Activated T-helper 17 cell treated with anti-CD3 and anti-CD28 coated beads, Interleukin-2, amount 50 U/mL, for 72 hours (primary cell): Measurements from ENCODE around the gene NUP214. TPM values are rescaled to one million over a fixed set of nuclear protein-coding genes. Genes with fewer than 3 reads are reported as not detected.
"Not testable (repeated sequence)": the region's sequence is repeated elsewhere in the genome, so short reads cannot be mapped to it uniquely, and the experiment has no call there.

Experiments
- ATAC-seq: fragments of 150-1000 bp; cut with Tn5 transposase; replicated peaks from 2 replicates; pipeline ENCODE4 v1.10.0; 2021; ENCODE audit warnings: mild to moderate bottlenecking, moderate library complexity
- H3K27ac Mint-ChIP-seq: one replicate; pipeline ENCODE4 v1.8.0; 2022; ENCODE audit warnings: mixed read lengths
- H3K27me3 Mint-ChIP-seq: one replicate; pipeline ENCODE4 v1.8.0; 2022; ENCODE audit warnings: mixed read lengths
- H3K36me3 Mint-ChIP-seq: one replicate; pipeline ENCODE4 v1.8.0; 2022; ENCODE audit warnings: low read depth, mild to moderate bottlenecking, mixed read lengths
- H3K4me1 Mint-ChIP-seq: one replicate; pipeline ENCODE4 v1.8.0; 2022; ENCODE audit warnings: mixed read lengths
- H3K4me3 Mint-ChIP-seq: one replicate; pipeline ENCODE4 v1.8.0; 2022; ENCODE audit warnings: mild to moderate bottlenecking, mixed read lengths
- H3K9me3 Mint-ChIP-seq: one replicate; pipeline ENCODE4 v1.8.0; 2022; ENCODE audit warnings: mixed read lengths
- total RNA-seq, 2 donors: library from RNA; stranded (reverse); gene quantifications; one replicate each; pipeline ENCODE4 v1.2.3, GENCODE V29; 2022

Gene NUP214
- total RNA-seq, 2 donors from 2014 or later: 63.8 to 71.8 TPM

GRCh38 chr9:131178382-131178781 lies 53.0 kb downstream of the NUP214 start:
- H3K27ac Mint-ChIP-seq: no peak overlapping the region
- no peaks in the 10 kb centered on the region for H3K9me3 Mint-ChIP-seq
- H3K4me3 Mint-ChIP-seq: no peak overlapping the region
- H3K27me3 Mint-ChIP-seq: no peaks in the 10 kb centered on the region
- H3K4me1 Mint-ChIP-seq: peaks cover 4% of the 10 kb centered on the region
- ATAC-seq: peak; percentile 95
- peaks cover 100% of the 10 kb centered on the region for H3K36me3 Mint-ChIP-seq

- H3K36me3 Mint-ChIP-seq: peaks cover 96% of the 10 kb centered on the region
- no peak for ATAC-seq
Measured at GRCh38 chr9:131178926-131179325, 53.5 kb downstream of the NUP214 start.

GRCh38 chr9:131179561-131180219 lies 54.3 kb downstream of the NUP214 start:
- no peak for ATAC-seq
- Mint-ChIP-seq H3K9me3 (no peaks in the 10 kb centered on the region), H3K27ac (no peak overlapping the region), H3K4me1 (peaks cover 4% of the 10 kb centered on the region), H3K4me3 (no peak overlapping the region), H3K27me3 (no peaks in the 10 kb centered on the region), H3K36me3 (peaks cover 96% of the 10 kb centered on the region)

More at GRCh38 chr9:131178926-131179325, 53.5 kb downstream of the NUP214 start:
- Mint-ChIP-seq H3K27ac (no peak overlapping the region), H3K9me3 (no peaks in the 10 kb centered on the region), H3K4me1 (peaks cover 4% of the 10 kb centered on the region), H3K27me3 (no peaks in the 10 kb centered on the region), H3K4me3 (no peak overlapping the region)

- no peak for ATAC-seq
- Mint-ChIP-seq H3K27ac (no peak overlapping the region), H3K9me3 (no peaks in the 10 kb centered on the region), H3K4me1 (no peaks in the 10 kb centered on the region), H3K36me3 (peaks cover 96% of the 10 kb centered on the region), H3K27me3 (no peaks in the 10 kb centered on the region), H3K4me3 (no peak overlapping the region)
Measured at GRCh38 chr9:131180454-131180853, 55.1 kb downstream of the NUP214 start.

GRCh38 chr9:131181091-131181681 lies 55.8 kb downstream of the NUP214 start:
- H3K4me1 Mint-ChIP-seq: no peaks in the 10 kb centered on the region
- H3K9me3 Mint-ChIP-seq: no peaks in the 10 kb centered on the region
- no peak for ATAC-seq
- H3K4me3 Mint-ChIP-seq: no peak overlapping the region
- peaks cover 96% of the 10 kb centered on the region for H3K36me3 Mint-ChIP-seq
- no peak overlapping the region for H3K27ac Mint-ChIP-seq
- H3K27me3 Mint-ChIP-seq: no peaks in the 10 kb centered on the region

GRCh38 chr9:131185924-131186323 lies 60.5 kb downstream of the NUP214 start:
- H3K27me3 Mint-ChIP-seq: no peaks in the 10 kb centered on the region
- ATAC-seq: no peak

GRCh38 chr9:131186622-131187021 lies 61.2 kb downstream of the NUP214 start:
- no peak overlapping the region for H3K27ac Mint-ChIP-seq
- H3K4me1 Mint-ChIP-seq: no peaks in the 10 kb centered on the region
- H3K9me3 Mint-ChIP-seq: no peaks in the 10 kb centered on the region
- H3K27me3 Mint-ChIP-seq: no peaks in the 10 kb centered on the region
- no peak overlapping the region for H3K4me3 Mint-ChIP-seq
- H3K36me3 Mint-ChIP-seq: peaks cover 95% of the 10 kb centered on the region
- ATAC-seq: no peak

More at GRCh38 chr9:131185924-131186323, 60.5 kb downstream of the NUP214 start:
- Mint-ChIP-seq H3K36me3 (peaks cover 96% of the 10 kb centered on the region), H3K4me1 (no peaks in the 10 kb centered on the region), H3K4me3 (no peak overlapping the region), H3K9me3 (no peaks in the 10 kb centered on the region), H3K27ac (no peak overlapping the region)

GRCh38 chr9:131187957-131188356 lies 62.6 kb downstream of the NUP214 start:
- no peak for ATAC-seq
- Mint-ChIP-seq H3K4me1 (no peaks in the 10 kb centered on the region), H3K27ac (no peak overlapping the region), H3K36me3 (peaks cover 91% of the 10 kb centered on the region), H3K9me3 (no peaks in the 10 kb centered on the region), H3K4me3 (no peak overlapping the region), H3K27me3 (no peaks in the 10 kb centered on the region)

- no peak overlapping the region for H3K27ac Mint-ChIP-seq
- no peaks in the 10 kb centered on the region for H3K27me3 Mint-ChIP-seq
- H3K4me1 Mint-ChIP-seq: no peaks in the 10 kb centered on the region
- peaks cover 95% of the 10 kb centered on the region for H3K36me3 Mint-ChIP-seq
- no peak for ATAC-seq
- no peak overlapping the region for H3K4me3 Mint-ChIP-seq
- H3K9me3 Mint-ChIP-seq: no peaks in the 10 kb centered on the region
Measured at GRCh38 chr9:131188976-131189375, 63.6 kb downstream of the NUP214 start.

- ATAC-seq: no peak
- Mint-ChIP-seq H3K4me1 (no peaks in the 10 kb centered on the region), H3K36me3 (peaks cover 95% of the 10 kb centered on the region), H3K27me3 (no peaks in the 10 kb centered on the region), H3K27ac (peak overlapping the region; percentile 31), H3K4me3 (no peak overlapping the region), H3K9me3 (no peaks in the 10 kb centered on the region)
Measured at GRCh38 chr9:131190191-131190590, 64.8 kb downstream of the NUP214 start.

- H3K27ac Mint-ChIP-seq, H3K9me3 Mint-ChIP-seq, ATAC-seq, H3K27me3 Mint-ChIP-seq, H3K4me1 Mint-ChIP-seq, H3K4me3 Mint-ChIP-seq: not testable (repeated sequence)
- H3K36me3 Mint-ChIP-seq: peaks cover 94% of the 10 kb centered on the region
Measured at GRCh38 chr9:131191032-131191431, 65.6 kb downstream of the NUP214 start.

- H3K4me1 Mint-ChIP-seq: no peaks in the 10 kb centered on the region
Measured at GRCh38 chr9:131191857-131192256, 66.5 kb downstream of the NUP214 start.

GRCh38 chr9:131193051-131193450 lies 67.7 kb downstream of the NUP214 start:
- Mint-ChIP-seq H3K4me1 (no peaks in the 10 kb centered on the region), H3K27ac (no peak overlapping the region), H3K4me3 (no peak overlapping the region), H3K36me3 (peaks cover 94% of the 10 kb centered on the region), H3K27me3 (no peaks in the 10 kb centered on the region), H3K9me3 (no peaks in the 10 kb centered on the region)
- no peak for ATAC-seq

More at GRCh38 chr9:131191857-131192256, 66.5 kb downstream of the NUP214 start:
- Mint-ChIP-seq H3K27me3 (no peaks in the 10 kb centered on the region), H3K27ac (no peak overlapping the region), H3K36me3 (peaks cover 94% of the 10 kb centered on the region), H3K4me3 (no peak overlapping the region), H3K9me3 (no peaks in the 10 kb centered on the region)
- ATAC-seq: no peak

GRCh38 chr9:131194762-131195161 lies 69.4 kb downstream of the NUP214 start:
- H3K36me3 Mint-ChIP-seq: peaks cover 94% of the 10 kb centered on the region
- H3K4me1 Mint-ChIP-seq: no peaks in the 10 kb centered on the region
- no peak for ATAC-seq
- H3K9me3 Mint-ChIP-seq: no peaks in the 10 kb centered on the region
- H3K4me3 Mint-ChIP-seq: no peak overlapping the region
- no peak overlapping the region for H3K27ac Mint-ChIP-seq
- H3K27me3 Mint-ChIP-seq: no peaks in the 10 kb centered on the region

GRCh38 chr9:131197160-131197911 lies 72.0 kb downstream of the NUP214 start:
- no peaks in the 10 kb centered on the region for H3K27me3 Mint-ChIP-seq
- ATAC-seq: no peak

More at GRCh38 chr9:131197160-131197911, 72.0 kb downstream of the NUP214 start:
- Mint-ChIP-seq H3K9me3 (no peaks in the 10 kb centered on the region), H3K36me3 (peaks cover 99% of the 10 kb centered on the region), H3K4me1 (no peaks in the 10 kb centered on the region), H3K4me3 (no peak overlapping the region), H3K27ac (no peak overlapping the region)
